Lung (tissue), 12 donors: ENCODE measurements around the gene PANX2. TPM values are rescaled to one million over a fixed set of nuclear protein-coding genes. Genes with fewer than 3 reads are reported as not detected.

Experiments
- ATAC-seq: fragments of 200-7000 bp; cut with Tn5 transposase; one replicate; pipeline ENCODE4 v1.9.1; 2020; ENCODE audit warnings: moderate number of reproducible peaks; ENCODE audit not compliant: insufficient read depth, low FRiP score
- DNase-seq, 3 donors: peaks; one replicate each; pipeline ENCODE4 v3.0.0-alpha.2; 2013 to 2017
- H3K27ac ChIP-seq, 2 donors: one replicate each; pipeline ENCODE4 v1.5.1; 2013; ENCODE audit warnings: mild to moderate bottlenecking in 2 of 2, moderate library complexity in 2 of 2, control low read depth in 1 of 2, inconsistent platforms in 1 of 2, low read depth in 1 of 2, low read length in 1 of 2
- H3K27me3 ChIP-seq, 3 donors: one replicate each; pipeline ENCODE4 v1.5.1; 2013; ENCODE audit warnings: low read length in 2 of 3; ENCODE audit not compliant: control insufficient read depth in 3 of 3, insufficient read depth in 3 of 3
- H3K36me3 ChIP-seq, 4 donors: one replicate each; pipeline ENCODE4 v1.5.1; 2013; ENCODE audit warnings: low read length in 4 of 4, mild to moderate bottlenecking in 1 of 4, moderate library complexity in 1 of 4; ENCODE audit not compliant: control insufficient read depth in 4 of 4, insufficient read depth in 4 of 4
- H3K4me1 ChIP-seq, 5 donors: one replicate each; pipeline ENCODE4 v1.5.1; 2013; ENCODE audit warnings: low read length in 5 of 5, mild to moderate bottlenecking in 2 of 5, moderate library complexity in 1 of 5; ENCODE audit not compliant: control insufficient read depth in 5 of 5, insufficient read depth in 5 of 5
- H3K4me3 ChIP-seq: one replicate; pipeline ENCODE4 v1.5.1; 2013; ENCODE audit warnings: mild to moderate bottlenecking, control low read depth, moderate library complexity
- H3K9ac ChIP-seq, 2 donors: one replicate each; pipeline ENCODE4 v1.5.1; 2013; ENCODE audit warnings: low read length in 2 of 2, control low read depth in 1 of 2; ENCODE audit not compliant: insufficient read depth in 1 of 2
- H3K9me3 ChIP-seq, 4 donors: one replicate each; pipeline ENCODE4 v1.5.1; 2013; ENCODE audit warnings: low read length in 3 of 4, mild to moderate bottlenecking in 1 of 4, moderate library complexity in 1 of 4; ENCODE audit not compliant: control insufficient read depth in 4 of 4, insufficient read depth in 3 of 4
- CTCF ChIP-seq: IDR thresholded peaks from 2 replicates; pipeline ENCODE4 v1.5.1; 2012; ENCODE audit warnings: mild to moderate bottlenecking; ENCODE audit errors: control extremely low read depth, extremely low read depth
- WGBS, 2 donors: extraction: QIAGEN DNeasy Blood & Tissue Kit; methylation state at CpG; one replicate each; pipeline ENCODE4 v1.1.7; 2013; 5-methylcytosine and 5-hydroxymethylcytosine counted together
- polyA plus RNA-seq, 2 donors: library from polyadenylated mRNA; stranded (reverse); fragments of 200-250 nt; gene quantifications; one replicate each; pipeline ENCODE4 v1.2.1, GENCODE V29; 2013
- total RNA-seq, 2 donors: library from RNA; depleted of rRNA in 1 of 2; stranded (reverse); fragments of >200 nt in 1 of 2; gene quantifications; one replicate each; pipeline ENCODE4 v1.2.1, GENCODE V29; 2014 to 2021
- donor health status: control.
- donor health status: control.
- donor health status: Bipolar disorder and iron deficiency.
- donor health status: healthy.
- donor health status: DM: yes; HTN: yes; CAD: no.

The PANX2 gene
- total and polyA plus RNA-seq, 4 donors: 1.00 to 3.9 (median 2.6) TPM

- H3K36me3 ChIP-seq: peaks cover 7 to 51% (median 39%) of the 10 kb centered on the region in 4 donors
- DNase-seq (no peak), ATAC-seq (no peak)
These were observed 38.7 kb downstream of the PANX2 start for GRCh38 chr22:50208939-50209892.

GRCh38 chr22:50209893-50210292, 39.4 kb downstream of the PANX2 start:
- peak; percentile 76 for TF ChIP-seq CTCF
- Histone ChIP-seq H3K9ac (no peak overlapping the region), H3K36me3 (peaks cover 7 to 50% (median 39%) of the 10 kb centered on the region in 4 donors), H3K27me3 (no peaks in the 10 kb centered on the region), H3K27ac (no peak overlapping the region), H3K4me1 (peaks cover 0 to 2% (median 0%) of the 10 kb centered on the region in 5 donors), H3K9me3 (no peaks in the 10 kb centered on the region), H3K4me3 (no peak overlapping the region)
- DNase-seq (peak; percentile 63 to 75 (median 69)), ATAC-seq (peak; percentile 76)
- 60 to 63% methylated on average over 20 of the region's 20 CpGs for WGBS, 2 donors

More at GRCh38 chr22:50208939-50209892, 38.7 kb downstream of the PANX2 start:
- no peak for TF ChIP-seq CTCF
- H3K9me3 ChIP-seq: no peaks in the 10 kb centered on the region
- no peaks in the 10 kb centered on the region for H3K27me3 ChIP-seq
- no peak overlapping the region for H3K9ac ChIP-seq
- no peak overlapping the region for H3K4me3 ChIP-seq
- no peak overlapping the region for H3K27ac ChIP-seq
- peaks cover 0 to 2% (median 0%) of the 10 kb centered on the region in 5 donors for H3K4me1 ChIP-seq
- 85 to 90% methylated on average over 29 to 31 of the region's 31 CpGs for WGBS, 2 donors

GRCh38 chr22:50210378-50211139, 40.0 kb downstream of the PANX2 start:
- Histone ChIP-seq H3K27me3 (no peaks in the 10 kb centered on the region), H3K36me3 (peaks cover 7 to 51% (median 46%) of the 10 kb centered on the region in 4 donors), H3K9me3 (no peaks in the 10 kb centered on the region), H3K4me3 (no peak overlapping the region), H3K27ac (no peak overlapping the region), H3K9ac (no peak overlapping the region), H3K4me1 (peaks cover 0 to 2% (median 0%) of the 10 kb centered on the region in 5 donors)
- ATAC-seq (no peak), DNase-seq (no peak)
- no peak for TF ChIP-seq CTCF
- WGBS, 2 donors: 89 to 90% methylated on average over 32 of the region's 32 CpGs
